Stimulated activated CD4-positive, alpha-beta T cell treated with anti-CD3 and anti-CD28 coated beads, Interleukin-2, amount 100 ng/mL, for 24 hours (primary cell): ENCODE results near the gene PLAAT1.

Experiments
- DNase-seq, 2 donors: peaks; one replicate each; pipeline ENCODE4 v3.0.0-alpha.2; 2020

Gene PLAAT1

DNA sequence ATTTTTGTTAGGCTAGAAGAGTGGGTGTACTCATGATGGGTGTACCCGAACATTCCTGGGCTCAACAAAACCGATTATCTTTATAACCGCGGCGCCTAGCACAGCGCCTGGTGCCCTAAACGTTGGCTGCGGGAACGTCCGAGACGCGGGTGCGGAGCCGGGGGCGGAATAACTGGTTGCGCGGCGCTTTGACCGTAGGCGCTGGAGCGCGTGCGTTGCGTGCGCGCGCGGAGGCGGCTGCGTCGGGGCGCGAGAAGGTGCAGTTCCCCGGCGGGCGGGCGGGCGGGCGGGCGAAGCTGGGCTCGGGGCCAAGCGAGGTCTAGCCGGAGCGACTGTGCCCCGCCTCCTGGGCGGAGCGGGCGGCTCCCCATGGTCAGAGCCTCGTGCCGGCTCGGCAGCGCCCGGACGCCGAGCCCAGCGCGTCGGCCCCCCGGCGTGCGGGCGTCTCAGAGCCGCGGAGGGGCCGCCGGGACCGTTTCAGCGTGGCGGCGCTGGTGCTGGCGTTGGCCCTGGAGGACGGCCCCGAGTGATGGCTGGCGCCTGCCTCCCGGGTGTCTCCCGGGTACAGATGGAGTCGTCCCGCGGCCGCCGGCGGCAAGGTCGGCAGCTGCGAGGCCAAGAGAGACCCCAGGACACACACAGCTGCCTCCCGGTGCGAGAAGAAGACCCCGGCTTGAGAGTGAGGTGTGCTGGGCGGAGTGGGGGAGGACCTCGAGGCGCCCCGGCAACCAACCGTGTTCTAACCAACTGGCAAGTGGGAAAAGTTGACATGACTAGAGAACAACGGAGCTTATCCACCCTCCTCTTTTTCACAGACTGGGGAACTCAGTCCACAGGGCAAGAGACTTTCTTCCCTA is at the start of gene PLAAT1:
TSS of gene PLAAT1 (plus strand) at position 373 of the 857 bp plus-strand sequence. CDS start 14,429 bp downstream, outside the sequence.
- DNase-seq: peak in 1 of 2 donors; percentile 53

DNA sequence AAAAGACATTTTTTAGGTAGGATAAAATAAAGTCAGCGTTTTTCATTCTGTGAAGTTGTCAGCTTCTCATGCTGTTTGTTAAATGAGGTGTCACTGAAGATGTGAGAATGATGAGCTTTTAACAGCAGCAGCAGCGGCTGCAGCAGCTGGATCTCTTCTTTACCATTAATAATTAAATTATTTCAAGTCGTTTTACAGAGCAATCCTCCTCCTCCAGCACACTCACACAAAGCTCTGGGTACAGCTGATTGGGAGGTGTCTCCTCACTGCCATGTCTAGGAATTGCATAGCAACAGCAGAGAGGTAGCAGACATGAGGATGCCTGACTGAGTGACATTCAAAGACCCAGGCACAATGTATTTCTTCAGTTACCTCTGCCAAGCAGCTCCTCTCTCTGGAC is 46.7 kb upstream of the PLAAT1 start:
- DNase-seq: no peak

DNA sequence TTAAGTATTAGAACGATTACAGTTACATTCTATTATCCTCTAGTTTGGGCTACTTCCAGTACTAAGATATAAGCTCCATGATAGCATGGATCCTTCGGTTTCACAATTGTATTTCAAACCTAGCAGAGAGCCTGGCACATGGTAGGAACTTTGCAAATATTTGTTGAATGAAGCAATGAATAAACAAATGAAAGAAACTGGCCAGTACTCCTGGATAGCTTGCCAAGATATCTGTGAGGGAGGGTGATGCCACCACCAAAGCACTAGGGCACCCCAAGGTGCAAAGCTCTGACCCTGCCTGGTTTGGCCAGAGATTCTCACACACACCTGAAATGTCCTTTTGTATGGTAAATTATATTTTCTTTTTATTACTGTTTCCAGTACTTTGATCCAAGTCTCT is 44.3 kb upstream of the PLAAT1 start:
- no peak for DNase-seq

- no peak for DNase-seq
Observed at GRCh38 chr3:193207290-193208273, 33.4 kb upstream of the PLAAT1 start.

DNA sequence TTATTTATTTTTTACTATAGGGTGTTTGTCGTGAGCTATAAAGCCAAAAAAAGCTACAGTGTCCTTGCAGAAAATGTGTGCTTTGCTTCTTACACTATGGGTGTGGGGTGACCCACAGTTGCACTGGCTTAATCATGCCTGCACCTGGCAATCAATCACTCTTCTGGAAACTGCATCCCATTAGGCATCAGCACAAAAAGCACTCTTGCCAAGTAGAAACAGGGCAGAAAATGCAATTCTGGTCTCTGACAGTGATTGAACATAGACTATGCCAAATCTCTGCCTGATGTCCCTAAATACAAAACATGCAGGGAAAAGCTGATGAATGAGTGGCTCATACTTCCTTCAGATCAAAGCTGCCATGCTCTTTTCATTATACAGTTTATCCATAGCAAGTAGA is 30.4 kb upstream of the PLAAT1 start:
- no peak for DNase-seq

GRCh38 chr3:193211173-193211572 is 29.8 kb upstream of the PLAAT1 start:
- DNase-seq: no peak

DNA sequence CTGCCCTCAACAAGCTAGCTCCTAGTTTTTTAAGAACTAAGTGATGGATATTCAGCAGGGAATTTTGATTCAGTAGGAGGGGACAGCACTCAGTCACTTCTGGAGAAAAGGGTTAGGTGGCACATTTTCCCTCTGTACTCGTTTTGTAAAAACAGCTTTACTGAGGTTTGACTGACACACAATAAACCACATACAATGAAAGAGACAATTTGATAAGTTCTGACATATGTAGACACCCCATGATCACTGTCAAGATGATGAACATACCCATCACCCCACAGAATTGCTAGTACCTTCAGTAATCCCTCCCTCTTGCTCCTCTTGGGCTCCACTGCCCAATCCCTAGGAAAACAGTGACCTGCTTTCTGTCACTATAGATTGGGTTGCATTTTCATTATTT is 29.0 kb upstream of the PLAAT1 start:
- DNase-seq: no peak

DNA sequence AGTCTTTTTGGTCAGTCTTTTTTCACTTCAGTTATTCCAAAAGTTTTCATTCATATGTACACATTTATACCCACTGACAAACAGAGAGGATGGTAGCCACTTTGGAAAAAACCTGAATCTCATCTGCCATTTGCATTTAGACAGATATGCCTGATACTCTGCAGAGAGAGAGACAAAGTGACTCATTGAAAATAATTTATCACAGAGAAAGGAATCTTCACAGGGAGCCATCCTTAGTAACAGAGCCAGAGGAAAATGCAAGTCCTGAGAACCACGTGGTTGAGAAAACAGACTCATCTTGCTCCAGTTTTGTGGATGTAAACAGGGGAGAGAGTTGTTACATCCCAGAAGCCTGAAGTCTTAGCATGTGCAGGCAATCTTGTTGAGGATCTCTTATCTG is 28.2 kb upstream of the PLAAT1 start:
- no peak for DNase-seq

- DNase-seq: no peak
Observed at GRCh38 chr3:193214445-193214844, 26.6 kb upstream of the PLAAT1 start.

DNA sequence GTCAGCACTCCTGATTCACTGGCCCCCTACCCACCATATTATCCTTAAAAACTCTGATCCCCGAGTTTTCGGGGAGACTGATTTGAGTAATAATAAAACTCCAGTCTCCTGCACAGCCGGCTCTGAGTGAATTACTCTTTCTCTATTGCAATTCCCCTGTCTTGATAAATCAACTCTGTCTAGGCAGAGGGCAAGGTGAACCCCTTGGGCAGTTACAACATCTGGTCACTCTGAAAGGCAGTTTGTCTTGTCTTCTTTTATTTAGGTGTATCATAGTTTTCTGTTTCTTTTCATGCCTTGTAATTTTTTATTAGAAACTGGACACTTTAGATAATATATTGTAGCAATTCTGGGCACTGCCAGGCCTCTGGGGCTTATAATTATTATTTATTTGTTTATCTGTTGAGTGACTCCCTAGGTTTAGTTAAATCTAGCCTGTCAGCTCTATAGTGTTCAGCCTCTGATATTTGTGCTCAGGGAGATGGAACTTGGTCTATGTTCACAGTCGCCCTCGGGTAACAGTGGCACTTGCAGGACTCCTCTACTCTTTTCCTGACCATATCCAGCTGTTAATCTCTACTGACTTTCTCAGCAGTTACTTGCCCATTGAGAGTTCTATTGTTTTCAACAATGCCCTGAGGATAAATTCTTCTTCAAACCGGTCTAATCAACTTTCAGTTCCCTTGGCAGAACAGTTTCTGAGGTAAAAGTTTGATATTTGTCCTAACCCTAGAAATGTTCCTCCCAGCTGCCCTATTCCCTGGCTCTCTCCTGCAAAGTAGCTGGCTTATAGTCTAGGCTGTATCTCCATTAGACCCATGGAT is 15.5 kb upstream of the PLAAT1 start:
- DNase-seq: no peak

- DNase-seq: no peak
Observed at GRCh38 chr3:193228206-193228605, 12.8 kb upstream of the PLAAT1 start.

GRCh38 chr3:193229851-193230420 is 11.1 kb upstream of the PLAAT1 start:
- DNase-seq: no peak

DNA sequence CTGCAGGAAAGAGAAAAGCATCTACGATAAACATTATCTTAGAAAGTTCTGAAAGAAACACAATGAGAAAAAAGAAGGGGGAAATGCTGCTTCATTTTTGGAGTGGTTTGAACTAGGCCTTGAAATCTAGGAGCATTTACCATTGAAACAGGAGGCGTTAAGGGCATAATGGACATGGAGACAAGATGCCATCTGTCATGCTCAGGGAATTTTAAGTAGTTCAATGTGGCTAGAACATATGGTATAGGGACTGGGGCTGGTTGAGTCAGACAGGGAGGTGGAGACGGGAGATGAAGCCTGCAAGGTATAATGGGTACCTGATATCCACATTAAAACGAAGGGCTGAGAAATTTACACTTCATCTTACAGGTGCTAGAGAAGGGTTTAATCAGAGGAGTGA is 10.4 kb upstream of the PLAAT1 start:
- DNase-seq: no peak

- DNase-seq: no peak
Observed at GRCh38 chr3:193231201-193231600, 9.8 kb upstream of the PLAAT1 start.

- DNase-seq: no peak
Observed at GRCh38 chr3:193236599-193236998, 4.4 kb upstream of the PLAAT1 start.

GRCh38 chr3:193237030-193237429 is 4.0 kb upstream of the PLAAT1 start:
- DNase-seq: no peak

- DNase-seq: no peak
Observed at GRCh38 chr3:193240436-193240849, 579 bp upstream of the PLAAT1 start.

DNA sequence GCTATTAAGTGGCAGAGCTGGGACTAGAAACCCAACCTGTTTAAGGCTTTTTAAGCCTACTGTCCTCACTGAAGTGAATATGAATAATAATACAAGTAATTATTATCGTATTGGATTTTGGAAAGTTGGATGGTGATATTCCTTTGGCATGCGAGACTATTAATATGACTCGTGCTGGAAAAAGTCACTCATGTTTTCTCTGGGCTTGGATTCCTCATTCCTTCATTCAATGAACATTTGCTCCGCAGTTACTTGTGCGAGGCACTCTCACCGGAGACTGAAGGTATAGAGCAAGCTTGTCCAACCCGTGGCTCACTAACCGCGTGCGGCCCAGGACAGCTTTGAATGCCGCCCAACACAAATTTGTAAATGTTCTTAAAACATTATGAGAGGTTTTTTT is 694 bp downstream of the PLAAT1 start:
- no peak for DNase-seq

DNA sequence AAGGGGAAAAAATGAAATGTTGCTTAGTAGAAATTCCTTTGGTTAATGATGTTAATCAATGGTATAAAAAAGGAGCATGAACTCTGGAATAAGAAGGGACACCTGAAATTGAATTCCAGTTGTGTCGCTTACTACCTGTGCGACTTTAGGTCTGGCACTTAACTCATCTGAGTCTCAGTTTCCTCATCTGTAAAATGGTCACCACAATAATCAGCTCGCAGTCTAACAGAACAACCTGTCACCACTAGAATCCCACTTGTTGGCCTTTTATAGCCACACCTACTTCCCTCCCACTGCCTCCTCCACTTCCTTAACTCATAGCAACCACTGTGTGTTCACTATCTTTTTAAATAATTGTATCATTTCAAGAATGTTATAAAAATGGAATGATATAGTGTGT is 2.5 kb downstream of the PLAAT1 start:
- no peak for DNase-seq

DNA sequence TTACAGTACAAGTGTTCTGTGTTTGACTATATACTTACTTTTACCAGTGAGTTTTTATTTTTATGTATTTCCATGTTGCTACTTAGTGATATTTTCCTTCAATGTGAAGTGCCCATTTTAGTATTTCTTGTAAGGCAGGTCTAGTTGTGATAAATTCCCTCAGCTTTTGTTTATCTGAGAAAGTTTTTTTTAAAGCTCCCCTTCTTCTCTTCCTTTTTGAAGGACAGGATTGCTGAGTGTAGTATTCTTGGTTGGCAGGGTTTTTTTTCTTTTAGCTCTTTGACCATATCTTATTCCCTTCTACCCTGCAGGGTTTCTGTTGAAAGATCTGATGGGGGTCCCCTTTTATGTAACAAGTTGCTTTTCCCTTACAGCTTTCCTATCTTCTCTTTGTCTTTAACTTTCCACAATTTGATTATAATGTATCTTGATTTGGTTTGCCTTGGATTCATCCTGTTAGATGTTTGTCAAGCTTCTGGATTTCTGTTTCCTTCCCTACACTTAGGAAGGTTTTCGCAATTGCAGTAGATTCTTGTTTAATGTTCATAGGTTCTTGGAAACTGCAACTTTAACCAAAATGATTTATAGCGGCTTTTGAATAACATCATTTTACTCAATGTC is 7.9 kb downstream of the PLAAT1 start:
- DNase-seq: no peak

DNA sequence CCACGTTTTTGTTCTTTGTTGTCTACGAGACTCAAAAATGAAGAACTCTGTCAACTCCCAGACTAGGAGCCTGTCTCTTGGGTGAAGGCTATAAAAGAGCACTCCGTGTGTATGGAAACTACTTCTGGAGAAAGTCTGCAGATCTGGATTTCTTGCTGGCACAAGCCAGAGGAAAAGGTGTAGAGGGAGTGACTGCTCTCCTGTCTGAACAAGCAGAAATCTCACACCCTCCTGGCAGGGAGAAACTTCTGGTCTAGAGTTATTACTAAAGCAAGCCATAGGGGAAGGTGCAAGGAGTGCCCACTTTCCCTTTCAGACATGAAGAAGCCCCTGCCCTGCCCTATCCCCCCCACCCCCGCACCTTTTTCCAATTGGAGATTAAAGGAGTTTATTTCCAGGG is 9.5 kb downstream of the PLAAT1 start:
- DNase-seq: no peak
